Ishikawa (cell line): ENCODE results near the gene MPV17.

Source experiments
- CEBPB ChIP-seq: IDR thresholded peaks from 2 replicates; pipeline ENCODE4 v1.6.1; 2012
- CREB1 ChIP-seq: IDR thresholded peaks from 2 replicates; pipeline ENCODE4 v1.6.1; 2012; ENCODE audit warnings: low read depth
- EGR1 ChIP-seq: IDR thresholded peaks from 2 replicates; pipeline ENCODE4 v1.6.1; 2012
- EP300 ChIP-seq: IDR thresholded peaks from 2 replicates; pipeline ENCODE4 v1.6.1; 2012; ENCODE audit warnings: borderline replicate concordance
- FOXM1 ChIP-seq: IDR thresholded peaks from 2 replicates; pipeline ENCODE4 v1.6.1; 2012; ENCODE audit warnings: low read depth, borderline replicate concordance
- NFIC ChIP-seq: IDR thresholded peaks from 2 replicates; pipeline ENCODE4 v1.6.1; 2012
- RAD21 ChIP-seq: IDR thresholded peaks from 2 replicates; pipeline ENCODE4 v1.6.1; 2012; ENCODE audit warnings: low read depth
- REST ChIP-seq: IDR thresholded peaks from 2 replicates; pipeline ENCODE4 v1.6.1; 2012; ENCODE audit warnings: low read depth, mild to moderate bottlenecking
- TAF1 ChIP-seq: IDR thresholded peaks from 2 replicates; pipeline ENCODE4 v1.6.1; 2012; ENCODE audit warnings: low read depth, mild to moderate bottlenecking
- TCF12 ChIP-seq: IDR thresholded peaks from 2 replicates; pipeline ENCODE4 v1.6.1; 2012; ENCODE audit warnings: low read depth
- TEAD4 ChIP-seq: IDR thresholded peaks from 2 replicates; pipeline ENCODE4 v1.6.1; 2012
- USF1 ChIP-seq: IDR thresholded peaks from 2 replicates; pipeline ENCODE4 v1.6.1; 2012
- YY1 ChIP-seq: IDR thresholded peaks from 2 replicates; pipeline ENCODE4 v1.6.1; 2012; ENCODE audit warnings: low read depth
- ZBTB7A ChIP-seq: IDR thresholded peaks from 2 replicates; pipeline ENCODE4 v1.6.1; 2012; ENCODE audit warnings: low read depth
- TF ChIP-seq, protein P1 (sequence below): IDR thresholded peaks from 2 replicates; pipeline ENCODE4 v1.6.1; 2012

MPV17 gene

GRCh38 chr2:27278010-27278409, 44.9 kb downstream of the MPV17 start:
- TF ChIP-seq RAD21: no peak
- no peak for TF ChIP-seq CREB1
- TF ChIP-seq FOXM1: no peak
- TF ChIP-seq TCF12: no peak

DNA sequence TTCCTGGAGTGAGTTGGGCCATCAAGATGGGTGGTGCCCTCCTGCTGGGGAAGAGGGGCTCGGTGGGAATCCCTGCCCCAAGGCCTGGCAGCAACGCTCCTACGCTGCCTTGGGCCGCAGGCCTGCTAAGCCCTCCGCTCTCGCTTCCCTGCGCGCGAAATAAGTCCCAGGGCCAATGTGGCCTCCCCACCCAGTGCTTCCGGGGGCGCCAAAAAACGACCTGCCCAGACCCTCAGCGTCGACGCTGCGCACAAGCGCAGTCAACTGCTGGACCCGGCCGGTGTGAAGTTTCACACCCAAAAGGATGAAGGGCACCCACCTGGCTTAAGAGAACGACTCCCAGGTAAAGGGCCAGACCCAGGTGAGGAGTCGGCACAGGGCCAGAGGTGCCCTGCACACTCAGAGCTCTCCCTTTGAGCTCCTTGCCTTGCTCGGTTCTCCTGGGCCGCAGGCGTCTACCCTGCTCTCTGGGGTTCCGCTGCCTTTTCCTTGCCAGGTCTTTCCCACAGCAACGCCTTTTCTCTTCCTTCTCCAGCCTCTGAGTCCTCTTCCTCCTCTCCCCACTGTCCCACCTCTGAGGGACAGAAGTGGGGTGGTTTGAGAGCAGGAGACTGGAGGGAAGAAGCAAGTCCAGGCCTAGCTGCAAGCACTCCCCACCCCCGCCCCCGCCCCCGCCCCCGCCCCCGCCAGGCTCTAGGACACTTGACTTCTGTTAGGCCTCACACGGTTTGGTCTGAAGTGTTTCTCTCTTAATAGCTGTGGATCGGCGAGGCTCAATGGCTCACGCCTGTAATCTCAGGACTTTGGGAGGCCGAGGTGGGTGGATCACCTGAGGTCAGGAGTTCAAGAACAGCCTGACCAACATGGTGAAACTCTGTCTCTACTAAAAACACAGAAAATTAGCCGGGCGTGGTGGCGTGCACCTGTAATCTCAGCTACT, 47.4 kb downstream of the MPV17 start, which contains the start of gene DNAJC5G:
Gene DNAJC5G (plus strand): TSS at position 223 of the 940 bp plus-strand sequence. CDS start 1,296 bp downstream, outside the sequence.
- no peak for TF ChIP-seq TEAD4
- no peak for TF ChIP-seq RAD21
- no peak for TF ChIP-seq USF1
- TF ChIP-seq, protein P1, sequence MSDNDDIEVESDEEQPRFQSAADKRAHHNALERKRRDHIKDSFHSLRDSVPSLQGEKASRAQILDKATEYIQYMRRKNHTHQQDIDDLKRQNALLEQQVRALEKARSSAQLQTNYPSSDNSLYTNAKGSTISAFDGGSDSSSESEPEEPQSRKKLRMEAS: no peak
- no peak for TF ChIP-seq NFIC
- TF ChIP-seq TCF12: no peak
- no peak for TF ChIP-seq CEBPB
- TF ChIP-seq ZBTB7A: no peak
- no peak for TF ChIP-seq CREB1
- no peak for TF ChIP-seq TAF1
- TF ChIP-seq EGR1: no peak
- no peak for TF ChIP-seq FOXM1

GRCh38 chr2:27271631-27272340, 51.1 kb downstream of the MPV17 start:
- no peak for TF ChIP-seq TEAD4
- no peak for TF ChIP-seq EGR1
- no peak for TF ChIP-seq TAF1
- no peak for TF ChIP-seq FOXM1
- TF ChIP-seq EP300: no peak
- TF ChIP-seq, protein P1: no peak

GRCh38 chr2:27270670-27271069, 52.2 kb downstream of the MPV17 start:
- TF ChIP-seq, protein P1: no peak
- TF ChIP-seq TAF1 (no peak), EP300 (no peak), TEAD4 (no peak), YY1 (no peak), CREB1 (no peak), TCF12 (no peak), NFIC (no peak), CEBPB (no peak), REST (no peak), USF1 (no peak), FOXM1 (no peak)

DNA sequence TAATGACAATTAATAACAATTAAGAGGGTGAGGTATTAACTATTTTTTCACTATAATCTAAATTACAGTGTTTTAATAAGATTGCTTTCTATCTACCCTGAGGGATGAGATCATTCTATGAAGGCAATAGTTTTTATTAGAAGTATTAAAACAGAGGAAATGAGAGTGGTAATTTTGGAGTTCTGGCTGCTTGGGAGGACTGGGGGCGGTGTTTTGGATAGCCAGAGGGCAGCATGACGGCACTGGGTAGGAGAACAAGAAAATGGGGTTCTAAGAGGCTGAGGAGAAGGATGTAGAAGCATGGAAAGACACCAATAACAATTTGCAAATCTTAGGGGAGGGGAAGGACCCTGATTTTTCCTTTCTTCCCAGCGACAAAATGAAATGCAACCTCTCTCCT, 52.8 kb downstream of the MPV17 start:
- TF ChIP-seq NFIC (no peak), FOXM1 (no peak), TAF1 (no peak), RAD21 (no peak), REST (no peak)

DNA sequence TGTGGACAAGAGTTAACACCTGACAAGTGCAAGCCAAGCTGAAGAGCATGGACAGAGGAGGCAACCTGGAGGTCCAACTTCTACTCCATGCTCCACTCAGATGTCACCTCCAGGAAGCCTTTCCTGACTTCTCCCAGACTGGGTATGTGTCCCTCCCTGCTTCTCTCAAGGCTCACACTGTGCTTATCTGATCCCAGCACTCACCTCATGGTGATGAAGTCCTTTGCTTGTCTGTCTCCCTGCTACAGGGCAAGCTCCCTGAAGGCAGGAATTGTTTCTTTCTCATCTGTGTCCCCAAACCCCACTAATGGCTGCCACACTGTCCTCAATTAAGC, 57.4 kb downstream of the MPV17 start:
- TF ChIP-seq EGR1: no peak
- no peak for TF ChIP-seq TEAD4
- TF ChIP-seq REST: no peak
- no peak for TF ChIP-seq USF1
- no peak for TF ChIP-seq TCF12
- no peak for TF ChIP-seq ZBTB7A
- TF ChIP-seq, protein P1: no peak
- TF ChIP-seq EP300: no peak
- TF ChIP-seq NFIC: no peak
